Central memory CD8-positive, alpha-beta T cell (primary cell): Measurements from ENCODE around the gene MARCHF6.
"Not testable (repeated sequence)": the region's sequence is repeated elsewhere in the genome, so short reads cannot be mapped to it uniquely, and the experiment has no call there.

Source experiments
- ATAC-seq: fragments of 150-1000 bp; cut with Tn5 transposase; replicated peaks from 2 replicates; pipeline ENCODE4 v1.10.0; 2022; ENCODE audit warnings: mild to moderate bottlenecking, moderate FRiP score, moderate number of reproducible peaks; ENCODE audit not compliant: poor library complexity, severe bottlenecking; ENCODE audit errors: extremely low read depth
- DNase-seq, 2 donors: peaks; one replicate each; pipeline ENCODE4 v3.0.0; 2021; ENCODE audit warnings: low spot score in 2 of 2
- H3K27ac Mint-ChIP-seq: one replicate; pipeline ENCODE4 v1.8.0; 2022; ENCODE audit warnings: low read depth, mild to moderate bottlenecking, moderate library complexity, mixed read lengths
- H3K27me3 Mint-ChIP-seq: one replicate; pipeline ENCODE4 v1.8.0; 2022; ENCODE audit warnings: mixed read lengths
- H3K36me3 Mint-ChIP-seq: one replicate; pipeline ENCODE4 v1.8.0; 2022; ENCODE audit warnings: mild to moderate bottlenecking, moderate library complexity, mixed read lengths; ENCODE audit not compliant: insufficient read depth
- H3K4me1 Mint-ChIP-seq: one replicate; pipeline ENCODE4 v1.8.0; 2022; ENCODE audit warnings: mixed read lengths
- H3K4me3 Mint-ChIP-seq: one replicate; pipeline ENCODE4 v1.8.0; 2022; ENCODE audit warnings: mild to moderate bottlenecking, moderate library complexity, mixed read lengths
- H3K9me3 Mint-ChIP-seq: one replicate; pipeline ENCODE4 v1.8.0; 2022; ENCODE audit warnings: mixed read lengths

MARCHF6 gene

GRCh38 chr5:10353241-10354047 is at the start of gene MARCHF6:
TSS of gene MARCHF6 (plus strand) at chr5:10353695. CDS start at chr5:10353899, 204 bp downstream.
- Mint-ChIP-seq H3K4me3 (peak within 1 kb of the TSS; percentile 99), H3K27me3 (no peaks in the 10 kb centered on the region), H3K9me3 (no peaks in the 10 kb centered on the region), H3K27ac (peak within 1 kb of the TSS; percentile 100), H3K4me1 (peaks cover 26% of the 10 kb centered on the region), H3K36me3 (peaks cover 15% of the 10 kb centered on the region)
- DNase-seq (peak; percentile 87 to 89), ATAC-seq (peak; percentile 88)

DNA sequence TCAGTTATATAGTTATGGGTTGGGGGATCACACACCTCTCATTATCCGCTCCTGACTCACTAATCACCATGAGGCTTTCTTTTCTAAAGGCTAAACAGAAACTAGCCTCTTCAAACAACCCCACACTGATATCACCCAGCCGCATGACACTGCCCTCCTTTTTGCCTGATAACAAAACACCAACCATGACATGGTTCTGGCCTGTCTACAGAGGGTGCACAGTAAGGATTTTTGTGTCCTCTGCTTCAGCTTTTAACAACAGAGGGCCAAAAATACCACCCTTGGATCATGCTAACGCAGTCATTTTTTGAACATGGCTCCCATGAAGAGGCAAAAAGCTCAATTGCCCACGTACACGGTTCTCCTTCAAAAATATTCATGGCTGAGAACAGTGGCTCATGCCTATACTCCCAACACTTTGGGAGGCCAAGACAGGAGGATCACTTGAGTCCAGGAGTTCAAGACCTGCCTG is 49.8 kb upstream of the MARCHF6 start:
- Mint-ChIP-seq H3K4me1 (peaks cover 7% of the 10 kb centered on the region), H3K36me3 (no peaks in the 10 kb centered on the region), H3K9me3 (no peaks in the 10 kb centered on the region), H3K27ac (no peak overlapping the region), H3K4me3 (no peak overlapping the region), H3K27me3 (peaks cover 26% of the 10 kb centered on the region)
- no peak for ATAC-seq
- DNase-seq: no peak

DNA sequence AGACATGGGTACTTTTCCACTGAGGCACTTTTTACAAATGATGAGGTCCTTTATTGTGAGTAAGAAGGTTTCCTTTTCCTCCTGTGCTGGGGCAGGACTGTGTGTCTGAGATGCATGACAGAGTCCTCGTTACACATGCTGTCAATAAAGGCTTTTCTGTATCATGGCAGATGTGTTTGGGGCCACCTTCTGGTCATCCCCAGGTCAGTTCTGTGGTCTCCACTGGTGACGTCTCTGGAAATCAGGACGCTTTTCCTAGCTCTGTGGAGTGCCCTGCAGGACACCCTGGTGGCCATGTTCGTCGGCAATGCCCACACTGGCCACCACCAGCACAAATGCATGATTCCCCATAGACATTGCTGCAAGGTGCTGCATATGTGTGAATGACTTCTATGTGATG is 48.6 kb upstream of the MARCHF6 start:
- no peaks in the 10 kb centered on the region for H3K36me3 Mint-ChIP-seq
- no peaks in the 10 kb centered on the region for H3K9me3 Mint-ChIP-seq
- no peak for ATAC-seq

GRCh38 chr5:10306114-10306513 is 47.4 kb upstream of the MARCHF6 start:
- no peak for ATAC-seq

More for the DNA sequence above, 48.6 kb upstream of the MARCHF6 start:
- Mint-ChIP-seq H3K27ac (no peak overlapping the region), H3K27me3 (peaks cover 31% of the 10 kb centered on the region), H3K4me1 (peaks cover 7% of the 10 kb centered on the region), H3K4me3 (no peak overlapping the region)
- no peak for DNase-seq

GRCh38 chr5:10306806-10307205 is 46.7 kb upstream of the MARCHF6 start:
- Mint-ChIP-seq H3K4me1 (peaks cover 7% of the 10 kb centered on the region), H3K4me3 (peak overlapping the region; percentile 84), H3K27ac (no peak overlapping the region), H3K36me3 (no peaks in the 10 kb centered on the region), H3K9me3 (no peaks in the 10 kb centered on the region), H3K27me3 (peaks cover 31% of the 10 kb centered on the region)
- DNase-seq (no peak), ATAC-seq (no peak)

More at GRCh38 chr5:10306114-10306513, 47.4 kb upstream of the MARCHF6 start:
- Mint-ChIP-seq H3K4me3 (no peak overlapping the region), H3K27me3 (peaks cover 31% of the 10 kb centered on the region), H3K9me3 (no peaks in the 10 kb centered on the region), H3K4me1 (peaks cover 7% of the 10 kb centered on the region), H3K27ac (no peak overlapping the region), H3K36me3 (no peaks in the 10 kb centered on the region)
- no peak for DNase-seq

DNA sequence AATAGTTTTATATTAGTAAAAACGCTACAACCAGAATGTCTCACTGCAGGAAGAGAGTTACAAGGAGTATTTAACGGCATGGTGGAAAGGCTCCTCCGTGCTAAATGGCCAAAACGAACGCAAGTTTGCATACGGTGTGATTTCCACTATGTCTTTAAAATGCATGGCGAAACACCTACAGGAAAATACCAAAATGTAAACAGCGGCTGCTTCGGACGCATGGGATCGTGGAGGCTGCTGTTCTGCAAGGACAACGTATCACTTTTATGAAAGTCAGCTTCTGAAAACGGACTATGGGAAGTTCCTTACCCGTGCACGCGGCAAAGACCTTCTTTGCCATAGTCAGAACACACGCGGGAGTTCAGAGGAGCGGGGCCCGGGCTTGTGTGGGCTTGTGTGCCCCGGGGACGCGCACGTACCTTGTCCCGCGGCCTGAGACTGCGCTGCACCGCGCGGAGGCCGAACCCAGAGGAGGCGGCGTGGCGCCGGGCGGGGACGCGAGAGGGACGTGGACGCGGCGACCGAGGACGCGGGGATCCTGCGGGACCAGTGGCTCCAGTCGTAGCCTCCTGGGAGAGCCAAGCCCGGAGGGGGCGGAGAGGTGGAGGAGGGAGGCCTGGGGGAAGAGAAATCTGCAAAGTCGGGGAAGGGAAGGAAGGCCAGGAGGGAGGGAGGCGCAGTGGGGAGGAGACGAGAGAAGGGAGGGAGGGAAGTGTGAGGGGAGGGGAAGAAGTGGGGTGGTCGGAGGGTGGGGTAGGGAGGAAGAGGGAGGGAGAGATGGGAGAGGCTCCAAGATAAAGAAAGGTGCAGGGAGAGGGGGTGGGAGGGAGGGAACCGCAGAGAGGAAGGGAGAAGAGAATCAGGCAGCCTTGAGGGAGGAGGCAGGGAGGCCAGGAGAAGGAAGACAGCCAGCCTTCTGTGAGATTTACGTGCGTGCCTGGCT is 46.0 kb upstream of the MARCHF6 start, which contains the start of gene CMBL:
TSS of gene CMBL (minus strand) at position 697 of the 943 bp plus-strand sequence. CDS start 17,140 bp downstream, outside the sequence.
- Mint-ChIP-seq H3K36me3 (no peaks in the 10 kb centered on the region), H3K4me1 (peaks cover 7% of the 10 kb centered on the region), H3K27me3 (peaks cover 31% of the 10 kb centered on the region), H3K9me3 (no peaks in the 10 kb centered on the region), H3K27ac (no peak within 1 kb of the TSS), H3K4me3 (peak within 1 kb of the TSS; percentile 84)
- no peak for ATAC-seq
- no peak for DNase-seq

DNA sequence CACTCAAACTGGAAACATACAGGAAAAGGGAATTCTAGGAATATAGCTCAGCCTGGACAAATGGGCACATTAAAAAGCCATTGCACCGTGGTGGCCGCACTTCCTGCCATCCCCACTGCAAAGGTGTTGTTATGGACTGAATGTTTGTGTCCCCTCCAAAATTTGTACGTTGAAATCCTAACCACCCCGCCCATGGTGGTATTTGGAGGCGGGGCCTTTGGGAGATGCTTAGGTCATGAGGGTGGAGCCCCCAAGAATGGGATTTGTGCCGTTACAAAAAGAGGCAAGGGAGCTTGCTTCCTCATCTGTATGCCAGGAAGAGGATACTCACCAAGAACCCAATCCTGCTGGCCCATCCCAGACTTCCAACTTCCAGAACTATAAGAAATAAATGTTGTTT is 44.7 kb upstream of the MARCHF6 start:
- Mint-ChIP-seq H3K4me3 (no peak overlapping the region), H3K9me3 (no peaks in the 10 kb centered on the region), H3K36me3 (no peaks in the 10 kb centered on the region), H3K4me1 (peaks cover 7% of the 10 kb centered on the region), H3K27me3 (peaks cover 31% of the 10 kb centered on the region), H3K27ac (no peak overlapping the region)
- ATAC-seq (no peak), DNase-seq (no peak)

DNA sequence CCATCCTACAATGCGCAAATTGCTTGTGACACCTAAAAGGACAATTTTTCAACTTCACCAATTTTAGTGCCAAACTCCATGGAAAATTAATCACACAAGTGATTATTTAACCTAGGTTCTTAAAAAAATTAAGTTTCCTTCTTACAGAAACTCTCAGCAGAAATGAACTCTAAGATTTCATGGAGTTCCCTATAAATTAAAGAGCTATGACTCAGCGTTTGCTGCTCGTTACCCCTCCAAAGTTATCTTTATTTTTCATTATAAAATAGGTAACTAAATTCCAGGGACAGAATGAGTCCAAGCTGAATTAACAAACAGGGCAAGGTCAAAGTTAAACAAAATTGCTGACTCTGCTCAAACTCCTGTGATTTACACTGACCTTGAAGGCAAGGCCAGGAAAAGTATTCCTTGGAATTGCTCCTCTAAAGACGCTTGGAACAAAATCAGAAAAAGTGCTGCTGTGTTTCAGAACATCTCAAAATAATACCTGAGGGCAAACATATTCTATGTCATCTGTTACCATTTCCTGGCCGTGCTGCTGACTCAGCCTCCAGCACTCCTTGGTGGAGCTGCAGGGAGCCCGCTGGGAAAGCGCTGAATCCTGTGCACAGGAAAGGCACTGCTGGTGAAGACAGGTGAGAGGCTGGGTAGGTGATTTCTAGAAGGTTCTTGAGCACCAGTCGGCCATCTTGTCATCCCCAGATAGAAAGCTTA is 43.3 kb upstream of the MARCHF6 start:
- Mint-ChIP-seq H3K9me3 (no peaks in the 10 kb centered on the region), H3K27me3 (peaks cover 31% of the 10 kb centered on the region), H3K36me3 (no peaks in the 10 kb centered on the region), H3K4me1 (peaks cover 7% of the 10 kb centered on the region), H3K27ac (no peak overlapping the region), H3K4me3 (no peak overlapping the region)
- ATAC-seq: no peak
- no peak for DNase-seq

GRCh38 chr5:10310835-10311570 is 42.5 kb upstream of the MARCHF6 start:
- H3K9me3 Mint-ChIP-seq, H3K4me1 Mint-ChIP-seq, H3K4me3 Mint-ChIP-seq, H3K36me3 Mint-ChIP-seq, H3K27ac Mint-ChIP-seq, DNase-seq, ATAC-seq: not testable (repeated sequence)
- peaks cover 26% of the 10 kb centered on the region for H3K27me3 Mint-ChIP-seq

DNA sequence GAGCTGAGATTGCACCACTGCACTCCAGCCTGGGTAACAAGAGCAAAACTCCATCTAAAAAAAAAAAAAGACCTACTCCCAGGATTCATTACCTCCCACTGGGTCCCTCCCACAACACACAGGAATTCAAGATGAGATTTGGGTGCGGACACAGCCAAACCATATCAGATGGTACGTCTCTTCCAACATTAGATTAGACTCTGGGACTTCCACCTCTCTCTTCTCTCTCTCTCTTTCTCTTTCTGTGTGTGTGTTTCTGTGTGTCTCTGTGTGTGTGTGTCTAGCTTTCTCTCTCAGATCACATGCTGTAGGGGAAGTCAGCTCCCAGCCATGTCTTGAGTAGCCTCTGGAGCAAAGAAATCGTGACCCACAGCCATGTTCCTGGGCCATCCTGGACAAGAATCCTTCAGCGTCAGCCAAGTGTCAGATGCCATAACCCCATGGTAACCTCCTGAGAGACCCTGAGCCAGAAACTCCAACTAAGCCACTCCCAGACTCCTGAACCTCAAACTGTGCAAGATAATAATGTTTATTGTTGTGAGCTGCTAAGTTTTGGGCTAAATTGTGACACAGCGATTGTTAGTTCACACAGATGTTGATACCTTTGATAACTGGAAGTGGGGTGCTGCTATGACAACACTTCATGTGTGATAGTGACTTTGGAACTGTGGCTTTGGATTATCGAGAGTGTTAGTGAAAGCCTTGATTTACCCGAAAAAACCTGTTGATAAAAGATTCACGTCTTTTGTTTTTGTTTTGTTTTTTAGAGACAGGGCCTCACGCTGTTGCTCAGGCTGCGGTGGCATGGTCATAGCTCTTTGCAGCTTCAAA is 41.7 kb upstream of the MARCHF6 start:
- H3K4me1 Mint-ChIP-seq: peaks cover 7% of the 10 kb centered on the region
- ATAC-seq: no peak
- H3K4me3 Mint-ChIP-seq: no peak overlapping the region

GRCh38 chr5:10315201-10315600 is 38.3 kb upstream of the MARCHF6 start:
- no peaks in the 10 kb centered on the region for H3K9me3 Mint-ChIP-seq
- peaks cover 1% of the 10 kb centered on the region for H3K36me3 Mint-ChIP-seq
- no peaks in the 10 kb centered on the region for H3K27me3 Mint-ChIP-seq
- DNase-seq (no peak), ATAC-seq (no peak)
- no peak overlapping the region for H3K4me3 Mint-ChIP-seq
- no peaks in the 10 kb centered on the region for H3K4me1 Mint-ChIP-seq
- H3K27ac Mint-ChIP-seq: no peak overlapping the region

More for the DNA sequence above, 41.7 kb upstream of the MARCHF6 start:
- Mint-ChIP-seq H3K27me3 (peaks cover 18% of the 10 kb centered on the region), H3K27ac (no peak overlapping the region), H3K36me3 (peaks cover 1% of the 10 kb centered on the region), H3K9me3 (no peaks in the 10 kb centered on the region)
- DNase-seq: no peak
